DOHH2 (cell line): Measurements from ENCODE around the gene PPP4R1.

Experiments
- CTCF ChIP-seq: fragments of 200-600 bp; sonication (generic); IDR thresholded peaks from one replicate; pipeline ENCODE4 v1.5.1; 2014; ENCODE audit warnings: antibody characterized with exemption, mild to moderate bottlenecking, low read depth, low read length; ENCODE audit not compliant: poor library complexity, severe bottlenecking
- EZH2phosphoT487 ChIP-seq: fragments of 200-600 bp; sonication (generic); IDR thresholded peaks from 2 replicates; pipeline ENCODE4 v1.6.1; 2017; ENCODE audit warnings: borderline replicate concordance, mild to moderate bottlenecking, antibody characterized with exemption, low read length, moderate library complexity, mixed read lengths

GRCh38 chr18:9615280-9615797, 980 bp upstream of the PPP4R1 start:
- no peak for TF ChIP-seq CTCF
- TF ChIP-seq EZH2phosphoT487, result no peak
